ENCODE data around the gene IP6K2.

The IP6K2 gene

GRCh38 chr3:48656061-48656840 is 60.8 kb downstream of the IP6K2 start:
- peak overlapping the region; percentile 53 for H3K4me3 ChIP-seq (ENCODE audit: low read depth, low read length)
- DNase-seq (ENCODE audit: low read depth) = no peak
- TF ChIP-seq CTCF (IDR thresholded peaks at IDR 0.05; ENCODE audit: low read depth, low read length, missing control alignments) = peak; percentile 67

- no peak for TF ChIP-seq CTCF (IDR thresholded peaks at IDR 0.05; ENCODE audit: low read depth, low read length, missing control alignments)
- H3K4me3 ChIP-seq (ENCODE audit: low read depth, low read length) = no peak overlapping the region
- DNase-seq (ENCODE audit: low read depth) = no peak
Measured at GRCh38 chr3:48655606-48656005, 61.4 kb downstream of the IP6K2 start.

DNA sequence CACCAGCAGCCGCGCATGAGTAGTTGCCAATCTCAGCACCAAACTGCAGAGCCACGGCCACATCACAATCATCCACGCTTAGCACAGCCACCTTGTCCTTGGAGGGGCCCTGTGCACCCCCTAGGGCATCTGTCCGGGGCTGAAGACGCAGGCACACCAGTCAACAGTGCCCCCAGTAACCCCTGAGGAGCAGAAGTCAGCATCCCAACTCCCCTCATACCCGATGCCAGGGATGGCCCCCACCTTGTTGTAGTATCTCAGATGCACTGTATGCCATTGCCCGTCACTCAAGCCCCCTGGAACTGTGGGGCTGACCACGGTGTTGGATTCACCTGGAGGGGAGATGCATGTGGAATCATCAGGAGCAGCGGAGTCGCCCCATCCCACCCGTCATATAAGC is 62.0 kb downstream of the IP6K2 start:
- no peak for TF ChIP-seq CTCF (IDR thresholded peaks at IDR 0.05; ENCODE audit: low read depth, low read length, missing control alignments)
- DNase-seq (ENCODE audit: low read depth) = no peak
- H3K4me3 ChIP-seq (ENCODE audit: low read depth, low read length) = no peak overlapping the region

DNA sequence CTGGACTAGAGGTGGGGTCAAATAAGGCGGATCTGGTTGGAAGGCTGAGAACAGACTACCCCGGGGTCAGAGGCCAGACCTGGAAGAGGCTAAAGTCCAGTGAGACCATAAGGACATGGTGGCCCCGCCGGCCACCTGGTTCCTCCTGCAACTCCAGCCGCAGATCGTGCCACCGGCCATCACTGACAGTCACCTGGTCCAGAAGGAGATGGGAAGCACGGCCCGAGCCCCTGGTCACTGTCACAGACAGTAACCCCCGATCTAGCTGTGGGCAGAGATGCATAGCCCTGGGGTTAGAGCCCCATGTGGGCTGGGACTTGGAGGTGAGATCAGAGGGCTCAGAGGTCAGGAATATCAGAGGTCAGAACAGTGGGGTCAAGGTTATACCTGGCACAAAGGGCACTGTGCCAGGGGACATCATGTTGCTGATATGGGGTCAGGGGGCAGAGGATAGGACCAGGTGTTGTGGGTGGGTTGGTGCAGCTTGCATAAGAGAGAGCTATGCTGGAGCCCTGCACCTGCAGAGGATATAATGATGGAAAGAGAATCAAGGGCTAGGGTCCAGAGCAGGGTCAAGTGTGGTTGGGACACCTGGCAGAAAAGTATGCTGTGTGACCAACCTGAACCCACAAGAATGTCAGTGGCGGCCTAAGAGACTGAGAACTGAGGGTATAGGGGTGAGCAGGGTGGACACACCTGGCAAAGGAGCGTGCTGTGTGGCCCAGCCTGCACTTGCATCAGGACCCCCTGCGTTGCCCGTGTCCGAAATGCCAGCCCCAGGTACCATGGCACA is 63.9 kb downstream of the IP6K2 start:
- no peak overlapping the region for H3K4me3 ChIP-seq (ENCODE audit: low read depth, low read length)
- DNase-seq (ENCODE audit: low read depth) = no peak
- no peak for TF ChIP-seq CTCF (IDR thresholded peaks at IDR 0.05; ENCODE audit: low read depth, low read length, missing control alignments)

DNA sequence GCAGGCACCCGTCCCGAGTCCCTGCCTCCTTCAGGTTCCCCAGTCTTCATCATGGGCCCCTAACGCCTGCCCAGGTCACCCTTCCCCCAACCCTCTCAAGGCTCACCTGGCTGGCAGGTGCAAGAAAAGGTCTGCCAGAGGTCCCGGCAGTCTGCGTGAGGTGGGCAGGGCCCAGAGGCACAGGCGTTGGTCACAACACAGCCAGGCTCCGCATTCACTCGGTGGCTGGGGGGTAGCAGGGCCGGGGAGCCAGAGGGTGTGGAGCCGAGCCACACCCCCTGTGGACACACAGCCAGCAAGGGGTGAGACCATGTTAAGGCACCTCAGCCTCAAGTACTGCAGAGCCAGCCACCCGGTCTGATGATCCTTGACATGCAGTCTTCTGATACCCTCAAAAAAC is 65.2 kb downstream of the IP6K2 start:
- no peak for TF ChIP-seq CTCF (IDR thresholded peaks at IDR 0.05; ENCODE audit: low read depth, low read length, missing control alignments)
- no peak for DNase-seq (ENCODE audit: low read depth)
- no peak overlapping the region for H3K4me3 ChIP-seq (ENCODE audit: low read depth, low read length)

- DNase-seq (ENCODE audit: low read depth) = no peak
- no peak overlapping the region for H3K4me3 ChIP-seq (ENCODE audit: low read depth, low read length)
- no peak for TF ChIP-seq CTCF (IDR thresholded peaks at IDR 0.05; ENCODE audit: low read depth, low read length, missing control alignments)
Measured at GRCh38 chr3:48650723-48651122, 66.3 kb downstream of the IP6K2 start.
